SK-N-SH treated with all-trans-retinoic acid at 6 μM for 48 hours (cell line): ENCODE results near the gene LRRC4B.

Experiments used
- ARNTL ChIP-seq: fragments of 450-650 bp; formaldehyde crosslinking; IDR thresholded peaks from 2 replicates; pipeline ENCODE4 v1.5.0; 2020; ENCODE audit warnings: low read depth, mild to moderate bottlenecking, moderate library complexity, borderline replicate concordance
- CSDC2 ChIP-seq: fragments of 250-450 bp; sonication (Bioruptor Pico); IDR thresholded peaks from 2 replicates; pipeline ENCODE4 v1.5.0; 2020; ENCODE audit warnings: mild to moderate bottlenecking, moderate library complexity
- OSR1 ChIP-seq: fragments of 250-450 bp; sonication (Bioruptor Pico); IDR thresholded peaks from 2 replicates; pipeline ENCODE4 v1.8.0; 2022; ENCODE audit warnings: moderate library complexity, mild to moderate bottlenecking, inconsistent platforms
- POU6F1 ChIP-seq: fragments of 250-450 bp; sonication (Bioruptor Pico); IDR thresholded peaks from 2 replicates; pipeline ENCODE4 v1.8.0; 2021; ENCODE audit warnings: low read depth, mild to moderate bottlenecking, moderate library complexity, borderline replicate concordance
- RARB ChIP-seq: fragments of 250-450 bp; sonication (Bioruptor Pico); IDR thresholded peaks from 2 replicates; pipeline ENCODE4 v1.8.0; 2021; ENCODE audit warnings: mild to moderate bottlenecking, moderate library complexity
- ZC3H10 ChIP-seq: fragments of 250-450 bp; sonication (Bioruptor Pico); IDR thresholded peaks from 2 replicates; pipeline ENCODE4 v1.5.1; 2021; ENCODE audit warnings: mild to moderate bottlenecking, moderate library complexity
- ZNF8 ChIP-seq: fragments of 450-650 bp; formaldehyde crosslinking; IDR thresholded peaks from 2 replicates; pipeline ENCODE4 v1.5.0; 2020; ENCODE audit warnings: mild to moderate bottlenecking, moderate library complexity
- TF ChIP-seq, protein P1 (sequence below): fragments of 250-450 bp; sonication (Bioruptor Pico); IDR thresholded peaks from 2 replicates; pipeline ENCODE4 v1.8.0; 2020; ENCODE audit warnings: mild to moderate bottlenecking, moderate library complexity, borderline replicate concordance
- TF ChIP-seq, protein P2 (sequence below): fragments of 250-450 bp; sonication (Bioruptor Pico); IDR thresholded peaks from 2 replicates; pipeline ENCODE4 v1.5.0; 2020; ENCODE audit warnings: mild to moderate bottlenecking, moderate library complexity

DNA sequence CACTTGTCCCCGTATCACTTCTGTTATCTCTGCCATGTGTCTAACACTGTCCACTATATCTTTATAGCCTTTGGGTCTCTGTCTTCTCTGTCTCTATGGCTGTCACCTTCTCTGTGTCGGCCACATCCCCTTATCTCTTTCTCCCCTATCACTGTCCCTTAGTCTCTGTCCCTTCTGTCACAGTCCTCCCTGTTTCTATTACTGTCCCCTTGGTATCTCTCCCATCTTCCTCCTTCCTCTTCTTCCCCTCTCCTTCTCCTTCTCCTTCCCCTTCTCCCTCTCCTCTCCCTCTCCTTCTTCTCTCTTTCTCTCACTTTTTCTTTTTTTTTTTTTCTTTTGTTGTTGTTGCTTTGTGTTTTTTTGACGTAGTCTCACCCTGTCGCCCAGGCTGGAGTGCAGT lies 34.7 kb upstream of the LRRC4B start:
- TF ChIP-seq, protein P1, sequence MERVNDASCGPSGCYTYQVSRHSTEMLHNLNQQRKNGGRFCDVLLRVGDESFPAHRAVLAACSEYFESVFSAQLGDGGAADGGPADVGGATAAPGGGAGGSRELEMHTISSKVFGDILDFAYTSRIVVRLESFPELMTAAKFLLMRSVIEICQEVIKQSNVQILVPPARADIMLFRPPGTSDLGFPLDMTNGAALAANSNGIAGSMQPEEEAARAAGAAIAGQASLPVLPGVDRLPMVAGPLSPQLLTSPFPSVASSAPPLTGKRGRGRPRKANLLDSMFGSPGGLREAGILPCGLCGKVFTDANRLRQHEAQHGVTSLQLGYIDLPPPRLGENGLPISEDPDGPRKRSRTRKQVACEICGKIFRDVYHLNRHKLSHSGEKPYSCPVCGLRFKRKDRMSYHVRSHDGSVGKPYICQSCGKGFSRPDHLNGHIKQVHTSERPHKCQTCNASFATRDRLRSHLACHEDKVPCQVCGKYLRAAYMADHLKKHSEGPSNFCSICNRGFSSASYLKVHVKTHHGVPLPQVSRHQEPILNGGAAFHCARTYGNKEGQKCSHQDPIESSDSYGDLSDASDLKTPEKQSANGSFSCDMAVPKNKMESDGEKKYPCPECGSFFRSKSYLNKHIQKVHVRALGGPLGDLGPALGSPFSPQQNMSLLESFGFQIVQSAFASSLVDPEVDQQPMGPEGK (CRISPR knock-in tag), result no peak
- no peak for TF ChIP-seq RARB (CRISPR knock-in tag)
- no peak for TF ChIP-seq ARNTL
- no peak for TF ChIP-seq ZNF8 (CRISPR knock-in tag)
- no peak for TF ChIP-seq ZC3H10 (CRISPR knock-in tag)
- TF ChIP-seq POU6F1 (CRISPR knock-in tag), result no peak
- no peak for TF ChIP-seq OSR1 (CRISPR knock-in tag)
- no peak for TF ChIP-seq CSDC2 (CRISPR knock-in tag)
- TF ChIP-seq, protein P2, sequence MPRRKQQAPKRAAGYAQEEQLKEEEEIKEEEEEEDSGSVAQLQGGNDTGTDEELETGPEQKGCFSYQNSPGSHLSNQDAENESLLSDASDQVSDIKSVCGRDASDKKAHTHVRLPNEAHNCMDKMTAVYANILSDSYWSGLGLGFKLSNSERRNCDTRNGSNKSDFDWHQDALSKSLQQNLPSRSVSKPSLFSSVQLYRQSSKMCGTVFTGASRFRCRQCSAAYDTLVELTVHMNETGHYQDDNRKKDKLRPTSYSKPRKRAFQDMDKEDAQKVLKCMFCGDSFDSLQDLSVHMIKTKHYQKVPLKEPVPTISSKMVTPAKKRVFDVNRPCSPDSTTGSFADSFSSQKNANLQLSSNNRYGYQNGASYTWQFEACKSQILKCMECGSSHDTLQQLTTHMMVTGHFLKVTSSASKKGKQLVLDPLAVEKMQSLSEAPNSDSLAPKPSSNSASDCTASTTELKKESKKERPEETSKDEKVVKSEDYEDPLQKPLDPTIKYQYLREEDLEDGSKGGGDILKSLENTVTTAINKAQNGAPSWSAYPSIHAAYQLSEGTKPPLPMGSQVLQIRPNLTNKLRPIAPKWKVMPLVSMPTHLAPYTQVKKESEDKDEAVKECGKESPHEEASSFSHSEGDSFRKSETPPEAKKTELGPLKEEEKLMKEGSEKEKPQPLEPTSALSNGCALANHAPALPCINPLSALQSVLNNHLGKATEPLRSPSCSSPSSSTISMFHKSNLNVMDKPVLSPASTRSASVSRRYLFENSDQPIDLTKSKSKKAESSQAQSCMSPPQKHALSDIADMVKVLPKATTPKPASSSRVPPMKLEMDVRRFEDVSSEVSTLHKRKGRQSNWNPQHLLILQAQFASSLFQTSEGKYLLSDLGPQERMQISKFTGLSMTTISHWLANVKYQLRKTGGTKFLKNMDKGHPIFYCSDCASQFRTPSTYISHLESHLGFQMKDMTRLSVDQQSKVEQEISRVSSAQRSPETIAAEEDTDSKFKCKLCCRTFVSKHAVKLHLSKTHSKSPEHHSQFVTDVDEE (CRISPR knock-in tag), result no peak
